ENCODE data around the gene ATP6AP1.
"Not testable (repeated sequence)": the region's sequence is repeated elsewhere in the genome, so short reads cannot be mapped to it uniquely, and the experiment has no call there.

ATP6AP1 gene, protein sequence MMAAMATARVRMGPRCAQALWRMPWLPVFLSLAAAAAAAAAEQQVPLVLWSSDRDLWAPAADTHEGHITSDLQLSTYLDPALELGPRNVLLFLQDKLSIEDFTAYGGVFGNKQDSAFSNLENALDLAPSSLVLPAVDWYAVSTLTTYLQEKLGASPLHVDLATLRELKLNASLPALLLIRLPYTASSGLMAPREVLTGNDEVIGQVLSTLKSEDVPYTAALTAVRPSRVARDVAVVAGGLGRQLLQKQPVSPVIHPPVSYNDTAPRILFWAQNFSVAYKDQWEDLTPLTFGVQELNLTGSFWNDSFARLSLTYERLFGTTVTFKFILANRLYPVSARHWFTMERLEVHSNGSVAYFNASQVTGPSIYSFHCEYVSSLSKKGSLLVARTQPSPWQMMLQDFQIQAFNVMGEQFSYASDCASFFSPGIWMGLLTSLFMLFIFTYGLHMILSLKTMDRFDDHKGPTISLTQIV

DNA sequence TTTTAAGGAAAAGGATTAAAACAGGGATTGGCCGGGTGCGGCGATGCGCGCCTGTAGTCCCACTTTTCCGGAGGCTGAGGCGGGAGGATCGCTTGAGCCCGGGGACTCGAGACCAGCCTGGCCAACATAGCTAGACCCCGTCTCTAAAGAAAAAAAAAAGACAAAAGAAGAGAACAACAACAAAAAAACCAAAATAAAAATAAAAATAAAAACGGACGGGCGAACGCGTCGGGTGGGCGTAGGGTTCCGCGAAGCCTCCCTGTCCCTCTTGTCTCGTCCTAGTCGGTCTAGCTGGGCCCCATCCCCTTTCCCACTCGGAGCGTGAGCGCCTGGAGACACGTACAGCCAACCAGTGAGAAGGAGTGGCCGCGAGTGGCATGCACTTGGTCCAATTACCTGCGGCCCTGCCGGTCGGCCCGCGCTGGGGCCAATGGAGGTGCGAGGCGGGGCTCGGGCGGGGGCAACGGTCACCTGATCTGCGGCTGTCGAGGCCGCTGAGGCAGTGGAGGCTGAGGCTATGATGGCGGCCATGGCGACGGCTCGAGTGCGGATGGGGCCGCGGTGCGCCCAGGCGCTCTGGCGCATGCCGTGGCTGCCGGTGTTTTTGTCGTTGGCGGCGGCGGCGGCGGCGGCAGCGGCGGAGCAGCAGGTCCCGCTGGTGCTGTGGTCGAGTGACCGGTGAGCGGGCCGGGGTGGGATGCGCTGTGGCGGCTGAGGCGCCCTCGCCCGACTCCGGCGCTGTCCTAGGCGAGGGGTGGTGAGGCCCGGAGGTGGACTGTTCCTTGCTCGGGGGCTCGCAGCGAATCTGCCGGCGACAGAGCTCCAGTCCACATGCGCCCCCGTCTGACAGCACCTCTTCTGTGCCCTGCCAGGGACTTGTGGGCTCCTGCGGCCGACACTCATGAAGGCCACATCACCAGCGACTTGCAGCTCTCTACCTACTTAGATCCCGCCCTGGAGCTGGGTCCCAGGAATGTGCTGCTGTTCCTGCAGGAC lies at the start of gene ATP6AP1:
Gene ATP6AP1, plus strand, starts transcription at position 502 of the 996 bp plus-strand sequence. Its CDS starts 16 bp downstream, at position 518.
- peak; percentile 95 for DNase-seq

DNA sequence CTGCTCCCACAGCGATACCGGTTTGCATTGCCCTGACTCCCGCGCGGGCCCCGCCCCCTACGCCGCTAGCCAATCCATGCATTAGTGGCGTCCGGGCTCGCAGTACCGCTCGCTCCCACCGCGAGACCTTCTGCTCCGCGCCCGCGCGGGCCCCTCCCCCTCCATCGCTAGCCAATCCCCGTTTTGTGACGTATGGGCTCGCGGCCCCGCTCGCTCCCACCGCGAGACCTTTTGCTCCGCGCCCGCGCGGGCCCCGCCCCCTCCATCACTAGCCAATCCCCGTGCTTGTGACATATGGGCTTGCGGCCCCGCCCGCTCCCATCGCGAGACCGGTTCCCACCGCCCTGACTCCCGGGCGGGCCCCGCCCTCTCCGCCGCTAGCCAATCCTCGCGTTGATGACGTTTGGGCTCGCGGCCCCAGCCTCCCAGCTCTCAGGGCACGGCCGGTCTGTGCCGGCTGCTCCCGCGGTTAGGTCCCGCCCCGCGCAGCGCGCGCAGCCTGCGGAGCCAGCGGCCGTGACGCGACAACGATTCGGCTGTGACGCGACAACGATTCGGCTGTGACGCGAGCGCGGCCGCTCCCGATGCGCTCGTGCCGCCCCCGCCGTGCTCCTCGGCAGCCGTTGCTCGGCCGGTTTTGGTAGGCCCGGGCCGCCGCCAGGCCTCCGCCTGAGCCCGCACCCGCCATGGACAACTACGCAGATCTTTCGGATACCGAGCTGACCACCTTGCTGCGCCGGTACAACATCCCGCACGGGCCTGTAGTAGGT lies 49.5 kb upstream of the ATP6AP1 start, which contains the start of gene EMD:
Gene EMD, plus strand, starts transcription at position 497 of the 770 bp plus-strand sequence. Its CDS starts 190 bp downstream, at position 687.
- DNase-seq: peak; percentile 98

- DNase-seq: no peak
Observed at GRCh38 chrX:154379569-154379951, 48.9 kb upstream of the ATP6AP1 start.

DNA sequence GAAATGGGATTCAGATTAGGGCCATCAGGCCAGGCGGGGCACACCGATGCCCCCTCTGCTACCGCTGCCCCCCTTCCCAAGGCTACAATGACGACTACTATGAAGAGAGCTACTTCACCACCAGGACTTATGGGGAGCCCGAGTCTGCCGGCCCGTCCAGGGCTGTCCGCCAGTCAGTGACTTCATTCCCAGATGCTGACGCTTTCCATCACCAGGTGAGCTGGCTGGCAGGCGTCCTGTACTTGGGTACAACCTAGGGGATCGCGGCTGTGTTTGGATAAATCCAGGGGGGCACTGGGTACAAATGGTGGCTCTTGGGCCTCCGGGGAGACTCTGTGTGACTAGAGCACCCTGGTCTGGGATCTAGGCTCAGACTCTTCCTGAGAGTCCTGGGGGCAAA lies 48.3 kb upstream of the ATP6AP1 start:
- no peak for DNase-seq

DNA sequence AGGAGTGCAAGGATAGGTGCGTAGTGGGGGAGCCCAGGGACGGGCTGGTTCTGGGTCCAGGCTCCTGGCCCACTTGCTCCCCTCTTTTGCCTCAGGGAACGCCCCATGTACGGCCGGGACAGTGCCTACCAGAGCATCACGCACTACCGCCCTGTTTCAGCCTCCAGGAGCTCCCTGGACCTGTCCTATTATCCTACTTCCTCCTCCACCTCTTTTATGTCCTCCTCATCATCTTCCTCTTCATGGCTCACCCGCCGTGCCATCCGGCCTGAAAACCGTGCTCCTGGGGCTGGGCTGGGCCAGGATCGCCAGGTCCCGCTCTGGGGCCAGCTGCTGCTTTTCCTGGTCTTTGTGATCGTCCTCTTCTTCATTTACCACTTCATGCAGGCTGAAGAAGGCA lies 47.7 kb upstream of the ATP6AP1 start:
- DNase-seq: no peak

GRCh38 chrX:154381271-154381670 lies 47.2 kb upstream of the ATP6AP1 start:
- DNase-seq: no peak

- DNase-seq: no peak
Observed at GRCh38 chrX:154382483-154383069, 45.9 kb upstream of the ATP6AP1 start.

DNA sequence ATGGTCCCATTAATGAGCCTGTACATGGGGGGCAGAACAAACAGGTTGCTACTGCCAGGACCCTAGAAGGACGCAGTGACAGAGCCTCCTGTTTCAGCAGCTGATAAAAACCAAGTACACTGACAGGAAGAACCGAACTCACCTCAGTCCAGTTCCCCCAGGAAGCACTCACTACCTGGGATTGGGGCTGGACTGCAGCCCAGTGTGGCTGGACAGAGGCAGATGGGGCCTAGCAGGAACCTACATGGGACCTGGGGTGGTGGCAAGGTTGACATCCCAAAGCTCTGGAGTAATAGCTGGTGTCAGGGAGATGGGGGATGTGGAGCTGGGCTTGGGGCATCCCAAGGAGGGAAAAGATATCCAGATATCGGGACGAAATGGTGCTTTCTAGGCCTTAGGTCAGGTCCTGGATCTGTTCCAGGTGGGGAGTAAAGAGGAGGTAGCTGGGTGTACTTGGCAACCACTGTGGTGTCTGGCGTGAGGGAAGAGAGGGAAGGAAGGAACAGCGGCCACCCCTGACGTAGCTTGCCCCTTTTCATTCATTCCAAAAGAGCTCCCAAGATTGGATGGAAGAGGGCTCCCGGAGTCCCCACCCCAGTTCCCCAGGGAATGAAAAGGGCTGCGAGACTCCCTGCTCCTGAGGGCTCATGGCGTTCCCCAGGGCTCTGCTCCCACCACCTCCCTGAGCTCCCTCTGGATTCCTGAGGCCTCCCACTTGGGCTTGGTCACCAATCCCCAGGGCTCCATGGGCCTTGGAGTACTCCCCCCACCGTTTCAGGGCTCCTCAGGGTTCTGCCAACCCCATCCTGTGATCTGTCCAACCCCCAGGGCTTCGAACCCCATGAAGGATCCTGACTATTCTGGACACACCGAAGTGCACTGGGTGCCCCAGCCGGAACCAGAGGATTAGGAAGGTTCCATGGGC lies 44.9 kb upstream of the ATP6AP1 start:
- DNase-seq: no peak

DNA sequence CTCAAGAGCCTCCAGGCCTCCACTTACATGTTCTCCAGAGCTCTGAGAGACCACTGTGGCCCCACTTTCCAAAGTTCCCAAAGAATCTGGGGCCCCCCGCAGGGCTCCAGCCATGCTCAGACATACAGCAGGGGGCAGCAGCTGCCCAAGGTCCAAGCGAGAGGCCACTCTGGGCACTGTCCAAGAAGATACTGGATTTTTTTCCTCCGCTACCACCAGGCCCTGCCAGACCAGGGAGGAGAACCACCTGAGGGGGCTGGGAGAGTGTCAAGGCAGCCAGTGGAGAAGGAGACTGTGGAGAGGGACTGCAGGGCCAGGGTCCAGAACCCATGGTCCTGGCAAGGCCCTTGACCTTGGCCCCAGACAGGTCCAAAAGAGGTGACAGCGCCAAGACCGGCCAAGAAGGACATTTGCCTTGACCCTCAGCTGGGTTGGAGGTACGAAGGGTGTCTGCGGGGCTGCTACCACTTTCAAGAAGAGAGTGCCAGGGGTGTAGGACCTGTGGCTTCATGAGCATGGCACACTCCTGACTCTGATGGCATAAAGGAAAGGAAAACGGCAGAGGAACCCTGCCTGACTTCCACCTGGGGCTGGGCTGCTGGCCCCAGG lies 44.1 kb upstream of the ATP6AP1 start:
- no peak for DNase-seq

DNA sequence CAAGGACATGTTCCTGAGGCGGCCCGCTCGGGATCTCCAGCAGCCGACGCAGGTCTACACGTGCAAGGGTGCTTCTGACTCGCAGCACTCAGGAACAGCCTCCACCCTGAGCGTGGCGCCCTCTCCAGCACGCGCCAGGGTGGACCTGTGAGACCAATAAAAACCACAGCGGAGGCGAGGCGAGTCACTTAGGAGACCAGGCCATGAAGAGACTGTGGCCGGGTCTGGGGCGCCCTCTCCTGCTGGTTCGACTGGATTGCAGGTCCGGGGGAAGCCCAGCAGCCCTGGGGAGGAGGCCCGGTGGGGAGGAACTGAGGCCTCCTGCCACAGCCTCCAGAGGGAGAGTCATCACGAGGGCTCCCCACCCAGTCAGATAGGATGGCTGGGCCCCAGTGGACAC lies 40.4 kb upstream of the ATP6AP1 start:
- DNase-seq: not testable (repeated sequence)

DNA sequence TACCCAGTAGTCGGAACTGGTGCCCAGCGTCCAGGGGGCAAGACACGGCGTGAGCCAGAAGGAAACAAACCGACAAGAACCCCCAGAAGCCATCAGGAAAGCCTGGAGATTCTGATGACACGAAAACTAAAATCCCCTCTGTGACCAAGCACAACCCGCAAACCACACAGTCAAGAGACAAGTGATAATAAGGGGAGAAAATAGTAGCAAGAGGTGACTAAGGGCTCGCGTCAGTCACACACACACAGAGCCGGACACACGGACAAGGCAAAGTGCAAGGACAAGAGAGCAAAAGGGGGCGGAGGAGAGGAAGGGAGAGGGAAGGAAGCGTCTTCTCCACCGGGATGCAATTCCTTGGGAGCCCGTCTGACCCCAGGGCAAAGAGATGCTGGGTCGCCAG lies 39.8 kb upstream of the ATP6AP1 start:
- DNase-seq: not testable (repeated sequence)

GRCh38 chrX:154389812-154390747 lies 38.4 kb upstream of the ATP6AP1 start:
- DNase-seq: not testable (repeated sequence)

DNA sequence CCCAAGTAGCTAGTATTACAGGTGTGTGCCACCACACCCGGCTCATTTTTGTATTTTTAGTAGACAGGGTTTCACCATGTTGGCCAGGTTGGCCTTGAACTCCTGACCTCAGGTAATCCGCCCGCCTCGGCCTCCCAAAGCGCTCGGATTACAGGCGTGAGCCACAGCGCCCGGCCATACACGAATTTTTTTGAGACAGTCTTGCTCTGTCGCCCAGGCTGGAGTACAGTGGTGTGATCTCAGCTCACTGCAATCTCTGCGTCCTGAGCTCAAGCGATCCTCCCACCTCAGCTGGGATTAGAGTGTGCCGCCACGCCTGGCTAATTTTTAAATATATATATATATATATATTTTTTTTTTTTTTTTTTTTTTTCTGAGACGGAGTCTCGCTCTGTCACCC lies 32.1 kb upstream of the ATP6AP1 start:
- DNase-seq: not testable (repeated sequence)

DNA sequence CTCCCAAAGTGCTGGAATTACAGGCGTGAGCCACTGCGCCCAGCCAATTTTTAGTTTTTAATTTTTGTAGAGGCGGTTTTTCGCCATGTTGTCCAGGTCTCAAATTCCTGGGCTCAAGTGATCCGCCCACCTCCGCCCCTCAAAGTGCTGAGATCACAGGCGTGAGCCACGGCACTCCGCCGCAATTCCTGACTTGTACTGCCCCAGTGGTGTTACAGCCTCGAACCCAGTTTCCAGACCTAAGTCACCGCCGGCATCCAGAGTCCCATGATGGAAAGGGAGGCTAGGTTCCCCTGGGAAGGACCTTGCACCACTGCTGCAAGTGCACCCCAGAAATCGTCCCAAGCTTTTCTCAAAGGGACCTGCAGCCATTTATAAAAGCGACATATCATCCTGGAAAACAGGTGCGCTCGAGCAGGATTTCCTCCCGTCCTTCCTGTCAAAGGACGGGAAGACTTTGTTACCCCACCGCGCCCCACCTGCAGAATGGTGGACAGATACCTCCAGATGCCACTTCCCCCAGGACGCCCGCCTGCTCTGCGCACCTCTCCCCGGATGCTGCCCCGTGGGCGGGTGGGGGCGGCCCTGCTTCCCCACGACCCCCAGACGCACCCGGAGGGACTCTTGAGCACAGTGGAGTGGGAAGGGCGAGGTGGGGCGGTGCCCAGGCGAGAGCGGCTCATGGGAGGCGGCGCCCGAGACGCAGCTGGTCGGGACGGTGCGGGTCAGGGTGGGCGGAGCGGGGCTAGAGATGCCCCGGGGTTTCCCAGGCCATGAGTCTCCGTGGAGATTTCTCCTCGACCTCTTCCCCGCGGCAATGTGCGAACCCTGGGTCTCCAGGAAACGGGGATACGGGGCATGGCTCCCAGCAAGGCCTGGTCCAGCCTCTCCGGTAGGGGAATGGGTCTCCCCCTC lies 31.2 kb upstream of the ATP6AP1 start:
- peak; percentile 84 for DNase-seq

- peak; percentile 97 for DNase-seq
Observed at GRCh38 chrX:154397888-154398667, 30.4 kb upstream of the ATP6AP1 start, which contains the start of gene RPL10. RPL10 (plus strand) TSS chrX:154398377; CDS start chrX:154398520, 143 bp downstream.

DNA sequence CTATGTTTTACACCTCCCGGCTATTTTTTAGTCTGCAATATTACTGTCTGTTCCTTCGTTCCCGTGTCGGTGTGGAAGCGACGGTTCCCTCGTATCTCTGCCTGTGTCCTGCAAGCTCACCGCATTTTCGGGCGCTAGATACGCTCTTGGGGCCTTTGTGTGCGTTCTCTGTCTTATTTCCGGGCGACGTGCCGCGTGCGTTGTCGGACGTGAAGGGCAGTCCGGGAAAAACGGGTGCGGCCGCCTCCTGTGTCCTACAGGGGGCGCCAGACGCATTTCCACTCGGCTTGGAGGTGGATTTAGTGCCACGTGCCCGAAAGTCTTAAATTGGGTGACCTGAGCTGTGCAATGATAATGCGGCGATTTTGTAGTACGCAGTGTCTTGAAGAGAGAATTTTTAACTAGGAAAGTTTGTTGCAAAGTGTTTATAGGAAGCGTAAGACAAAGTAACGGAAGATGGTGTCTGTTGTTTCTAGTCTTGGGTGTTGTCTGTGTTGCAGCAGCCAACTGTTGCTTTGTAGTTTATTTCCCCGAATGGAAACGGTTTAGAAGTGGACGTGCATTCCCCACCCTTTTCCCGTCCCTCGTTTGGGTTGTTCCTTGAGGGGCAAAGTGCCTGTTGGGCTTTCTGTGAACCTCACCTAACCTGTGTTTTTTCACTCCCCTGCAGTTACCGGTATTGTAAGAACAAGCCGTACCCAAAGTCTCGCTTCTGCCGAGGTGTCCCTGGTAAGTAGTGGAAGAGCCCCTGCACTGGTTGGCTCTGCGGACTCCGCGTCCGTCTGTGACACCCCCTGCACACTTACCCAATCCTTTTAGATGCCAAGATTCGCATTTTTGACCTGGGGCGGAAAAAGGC lies 29.6 kb upstream of the ATP6AP1 start:
- DNase-seq: peak; percentile 92
